HepG2 (cell line): Measurements from ENCODE around the gene MAP2K2. TPM values are rescaled to one million over a fixed set of nuclear protein-coding genes. Genes with fewer than 3 reads are reported as not detected.

Experiments used
- ATRX ChIP-seq: sonication (generic); formaldehyde crosslinking; IDR thresholded peaks from 2 replicates; pipeline ENCODE4 v1.4.0; 2020; ENCODE audit warnings: missing genetic modification reagents, borderline replicate concordance
- GATAD2A ChIP-seq: IDR thresholded peaks from 2 replicates; pipeline ENCODE4 v1.6.1; 2016
- HMGA1 ChIP-seq: sonication (generic); formaldehyde crosslinking; conservative IDR thresholded peaks from 2 replicates; pipeline ENCODE4 v1.4.0; 2020; ENCODE audit warnings: missing genetic modification reagents
- MLXIP ChIP-seq: sonication (generic); formaldehyde crosslinking; IDR thresholded peaks from 2 replicates; pipeline ENCODE4 v1.9.0; 2021; ENCODE audit warnings: missing genetic modification reagents, borderline replicate concordance
- PAWR ChIP-seq: sonication (generic); formaldehyde crosslinking; IDR thresholded peaks from 2 replicates; pipeline ENCODE4 v1.4.0; 2020; ENCODE audit warnings: missing genetic modification reagents, mild to moderate bottlenecking, borderline replicate concordance
- SP4 ChIP-seq: sonication (generic); formaldehyde crosslinking; IDR thresholded peaks from 2 replicates; pipeline ENCODE4 v1.8.1; 2023; ENCODE audit warnings: mild to moderate bottlenecking, missing genetic modification reagents
- SRF ChIP-seq: IDR thresholded peaks from 2 replicates; pipeline ENCODE4 v1.6.1; 2011; ENCODE audit warnings: mild to moderate bottlenecking, low read depth, low read length, moderate library complexity
- TFAP4 ChIP-seq: sonication (generic); IDR thresholded peaks from 2 replicates; pipeline ENCODE4 v1.6.1; 2016; ENCODE audit warnings: low read depth, borderline replicate concordance
- ZBTB10 ChIP-seq: sonication (generic); formaldehyde crosslinking; IDR thresholded peaks from 2 replicates; pipeline ENCODE4 v1.4.0; 2020; ENCODE audit warnings: missing genetic modification reagents, borderline replicate concordance
- ZFP37 ChIP-seq: sonication (generic); formaldehyde crosslinking; IDR thresholded peaks from 2 replicates; pipeline ENCODE4 v1.4.0; 2020; ENCODE audit warnings: missing genetic modification reagents, borderline replicate concordance
- ZNF451 ChIP-seq: sonication (generic); formaldehyde crosslinking; IDR thresholded peaks from 2 replicates; pipeline ENCODE4 v1.5.0; 2020; ENCODE audit warnings: mild to moderate bottlenecking, missing genetic modification reagents
- ZNF556 ChIP-seq: sonication (generic); formaldehyde crosslinking; IDR thresholded peaks from 2 replicates; pipeline ENCODE4 v1.4.0; 2020; ENCODE audit warnings: mild to moderate bottlenecking, missing genetic modification reagents, borderline replicate concordance
- ZNF607 ChIP-seq: sonication (generic); formaldehyde crosslinking; IDR thresholded peaks from 2 replicates; pipeline ENCODE4 v1.5.1; 2020; ENCODE audit warnings: missing genetic modification reagents, mild to moderate bottlenecking, borderline replicate concordance
- ZNF747 ChIP-seq: sonication (generic); formaldehyde crosslinking; IDR thresholded peaks from 2 replicates; pipeline ENCODE4 v1.8.1; 2023; ENCODE audit warnings: missing genetic modification reagents, mild to moderate bottlenecking, borderline replicate concordance
- ZNF772 ChIP-seq: sonication (generic); formaldehyde crosslinking; IDR thresholded peaks from 2 replicates; pipeline ENCODE4 v1.5.0; 2020; ENCODE audit warnings: mild to moderate bottlenecking, missing genetic modification reagents
- ZSCAN5A ChIP-seq: sonication (generic); formaldehyde crosslinking; IDR thresholded peaks from 2 replicates; pipeline ENCODE4 v1.8.0; 2022; ENCODE audit warnings: mild to moderate bottlenecking, missing genetic modification reagents, borderline replicate concordance
- polyA plus RNA-seq, 8 experiments: library from polyadenylated mRNA; depleted of rRNA in 3 of 8; stranded (reverse) in 7 of 8; unstranded in 1 of 8; fragments of >200 nt; fragmentation: Illumina TruSeq in 4 of 8; extraction: Trizol in 4 of 8; gene quantifications; 2 replicates each; pipeline versions ENCODE4 v1.2.1 to v1.2.3, GENCODE V29; 2011 to 2016; ENCODE audit warnings: low read depth in 4 of 8, missing spikeins in 1 of 8, mixed read lengths in 1 of 8; ENCODE audit not compliant: insufficient read depth in 1 of 8
- total RNA-seq, 5 experiments: library from RNA; depleted of rRNA; stranded (reverse); fragments of >200 nt; fragmentation: Illumina TruSeq; extraction: Trizol; gene quantifications; 2 replicates each; pipeline ENCODE4 v1.2.3, GENCODE V29; 2016; ENCODE audit warnings: low read depth in 1 of 5
- TF ChIP-seq, protein P1 (sequence below): sonication (generic); formaldehyde crosslinking; IDR thresholded peaks from 2 replicates; pipeline ENCODE4 v1.4.0; 2020; ENCODE audit warnings: mild to moderate bottlenecking, low read depth, missing genetic modification reagents
- TF ChIP-seq, protein P2 (sequence below): sonication (generic); formaldehyde crosslinking; IDR thresholded peaks from 2 replicates; pipeline ENCODE4 v1.4.0; 2020; ENCODE audit warnings: missing genetic modification reagents, mild to moderate bottlenecking, borderline replicate concordance

The MAP2K2 gene
- total and polyA plus RNA-seq, 2 of the 13 experiments (the other 11 are each of a cell fraction or from before 2014, with no cell fraction given), result 70.3 to 80.9 TPM

- TF ChIP-seq ZBTB10 (CRISPR knock-in tag), result peak; percentile 65; the same call in 1 of the 2 replicates
- TF ChIP-seq TFAP4, result peak; percentile 87; the same call in 1 of the 2 replicates
- no peak for TF ChIP-seq SRF
- peak; percentile 96 for TF ChIP-seq ZNF772 (CRISPR knock-in tag)
- TF ChIP-seq HMGA1 (CRISPR knock-in tag), result no peak
- TF ChIP-seq ATRX (CRISPR knock-in tag), result no peak
- TF ChIP-seq SP4 (CRISPR knock-in tag), result peak; percentile 77
- no peak; the same call in 1 of the 2 replicates for TF ChIP-seq ZFP37 (CRISPR knock-in tag)
- TF ChIP-seq ZSCAN5A, result peak; percentile 91; the same call in 1 of the 2 replicates
- TF ChIP-seq GATAD2A (CRISPR knock-in tag), result peak; percentile 79
- no peak for TF ChIP-seq MLXIP
- peak; percentile 81; the same call in 1 of the 2 replicates for TF ChIP-seq ZNF556
- no peak for TF ChIP-seq ZNF451 (CRISPR knock-in tag)
- TF ChIP-seq, protein P1, sequence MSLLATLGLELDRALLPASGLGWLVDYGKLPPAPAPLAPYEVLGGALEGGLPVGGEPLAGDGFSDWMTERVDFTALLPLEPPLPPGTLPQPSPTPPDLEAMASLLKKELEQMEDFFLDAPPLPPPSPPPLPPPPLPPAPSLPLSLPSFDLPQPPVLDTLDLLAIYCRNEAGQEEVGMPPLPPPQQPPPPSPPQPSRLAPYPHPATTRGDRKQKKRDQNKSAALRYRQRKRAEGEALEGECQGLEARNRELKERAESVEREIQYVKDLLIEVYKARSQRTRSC (CRISPR knock-in tag), result no peak
- TF ChIP-seq, protein P2, sequence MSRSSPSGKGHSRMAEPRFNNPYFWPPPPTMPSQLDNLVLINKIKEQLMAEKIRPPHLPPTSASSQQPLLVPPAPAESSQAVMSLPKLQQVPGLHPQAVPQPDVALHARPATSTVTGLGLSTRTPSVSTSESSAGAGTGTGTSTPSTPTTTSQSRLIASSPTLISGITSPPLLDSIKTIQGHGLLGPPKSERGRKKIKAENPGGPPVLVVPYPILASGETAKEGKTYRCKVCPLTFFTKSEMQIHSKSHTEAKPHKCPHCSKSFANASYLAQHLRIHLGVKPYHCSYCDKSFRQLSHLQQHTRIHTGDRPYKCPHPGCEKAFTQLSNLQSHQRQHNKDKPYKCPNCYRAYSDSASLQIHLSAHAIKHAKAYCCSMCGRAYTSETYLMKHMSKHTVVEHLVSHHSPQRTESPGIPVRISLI (CRISPR knock-in tag), result peak; percentile 65; the same call in 1 of the 2 replicates
- no peak for TF ChIP-seq PAWR (CRISPR knock-in tag)
- no peak; the same call in 1 of the 2 replicates for TF ChIP-seq ZNF607 (CRISPR knock-in tag)
- TF ChIP-seq ZNF747, result no peak
Measured at GRCh38 chr19:4052114-4052992, 71.6 kb downstream of the MAP2K2 start (continued).
